GM18517 (cell line): ENCODE measurements around the gene TFPT.

Source experiments
- ATAC-seq: cut with Tn5 transposase; IDR thresholded peaks from one replicate; pipeline ENCODE4 v1.9.1; 2021; ENCODE audit warnings: mild to moderate bottlenecking, moderate library complexity; ENCODE audit not compliant: unreplicated experiment

Gene TFPT

DNA sequence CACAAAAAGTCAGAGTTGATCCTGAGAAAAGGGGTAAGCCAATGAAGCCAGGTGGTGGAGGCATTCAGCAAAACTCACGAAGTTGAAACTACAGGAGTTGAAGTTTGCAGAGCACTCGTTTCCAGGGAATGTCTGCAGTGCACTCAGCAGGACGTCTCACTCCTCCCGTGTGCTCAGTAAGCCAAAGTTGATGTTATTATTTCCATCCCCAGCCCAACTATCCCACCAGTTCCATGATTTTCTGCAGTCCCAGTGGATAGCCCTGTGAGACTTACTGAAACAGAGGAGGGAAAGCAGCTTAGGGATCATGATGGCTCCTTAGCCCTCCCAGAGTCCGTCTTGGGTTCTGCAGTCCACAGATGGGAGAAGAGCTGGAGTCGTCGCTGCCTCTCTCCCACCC, 34.4 kb downstream of the TFPT start, which contains the start of gene TARM1:
TARM1 (minus strand) TSS at position 334 of the 400 bp plus-strand sequence; CDS start at position 309, 25 bp downstream.
- ATAC-seq = no peak

DNA sequence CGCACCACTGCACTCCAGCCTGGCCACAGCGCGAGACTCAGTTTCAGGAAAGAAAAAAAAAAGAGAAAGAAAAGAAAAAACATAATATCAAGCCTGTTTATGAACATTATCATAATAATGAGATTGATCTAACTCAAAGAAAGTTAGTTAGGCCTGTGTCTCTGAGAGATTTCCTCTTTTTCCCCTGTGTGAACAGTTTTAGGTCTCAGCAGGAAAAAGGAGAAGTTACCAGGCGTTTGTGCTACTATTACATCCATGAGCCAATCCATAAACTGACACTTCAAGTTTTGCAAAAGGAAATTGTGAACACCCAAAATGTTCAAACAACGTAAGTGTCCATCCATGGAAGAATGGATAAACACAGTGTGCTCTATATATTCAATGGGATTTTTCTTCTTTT, 38.1 kb downstream of the TFPT start:
- no peak for ATAC-seq

DNA sequence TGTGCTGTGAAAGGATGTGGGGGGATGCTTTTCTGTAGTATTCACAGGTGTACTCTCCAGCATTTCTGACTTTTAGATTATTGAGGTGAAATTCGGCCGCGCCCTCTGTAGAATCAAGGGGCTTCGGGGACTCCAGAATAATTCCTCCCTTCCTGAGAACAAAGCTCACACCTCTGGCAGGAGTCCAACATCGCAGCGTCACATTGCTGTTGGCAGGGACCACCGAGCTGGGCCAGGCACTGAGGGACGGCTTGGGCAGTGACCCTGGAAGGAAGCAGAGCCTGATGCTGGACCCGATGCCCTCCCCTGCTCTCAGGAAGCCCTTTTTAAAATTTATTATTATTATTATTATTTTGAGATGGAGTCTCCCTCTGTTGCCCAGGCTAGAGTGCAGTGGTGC, 40.6 kb downstream of the TFPT start:
- ATAC-seq = no peak

DNA sequence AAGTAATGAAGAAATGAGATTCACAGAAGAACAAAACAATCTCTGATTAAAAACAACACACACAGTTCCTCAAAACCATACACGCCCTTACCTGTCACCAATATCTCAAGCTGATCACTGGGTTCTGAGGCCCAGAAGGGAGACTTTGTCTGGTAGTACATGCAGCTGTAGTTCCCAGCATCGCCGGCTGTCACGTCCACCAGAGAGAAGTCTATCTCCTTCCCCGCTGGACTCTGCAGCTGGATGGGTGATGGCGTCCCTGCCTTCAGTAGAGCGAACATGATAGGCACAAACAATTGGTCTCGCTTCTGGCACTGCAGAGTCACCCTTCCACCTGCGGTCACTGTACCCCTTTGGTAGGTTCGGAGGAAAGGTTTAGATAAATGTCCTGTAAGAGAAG, 41.6 kb downstream of the TFPT start:
- ATAC-seq = no peak

DNA sequence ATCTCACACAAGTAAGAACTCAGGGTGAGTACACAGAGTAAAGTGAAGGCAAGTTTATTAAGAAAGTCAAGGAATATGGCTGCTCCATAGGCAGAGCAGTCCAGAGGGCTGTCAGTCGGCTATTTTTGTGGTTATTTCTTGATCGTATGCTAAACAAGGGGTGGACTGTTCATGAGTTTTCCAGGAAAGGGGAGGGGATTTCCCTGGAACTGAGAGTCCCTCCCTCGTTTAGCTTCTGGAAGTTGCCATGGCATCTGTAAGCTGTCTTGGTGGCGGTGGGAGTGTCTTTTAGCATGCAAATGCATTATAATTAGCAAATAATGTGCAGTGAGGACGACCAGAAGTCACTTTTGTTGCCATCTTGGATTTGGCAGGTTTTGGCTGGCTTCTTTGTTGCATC, 46.0 kb downstream of the TFPT start:
- no peak for ATAC-seq

DNA sequence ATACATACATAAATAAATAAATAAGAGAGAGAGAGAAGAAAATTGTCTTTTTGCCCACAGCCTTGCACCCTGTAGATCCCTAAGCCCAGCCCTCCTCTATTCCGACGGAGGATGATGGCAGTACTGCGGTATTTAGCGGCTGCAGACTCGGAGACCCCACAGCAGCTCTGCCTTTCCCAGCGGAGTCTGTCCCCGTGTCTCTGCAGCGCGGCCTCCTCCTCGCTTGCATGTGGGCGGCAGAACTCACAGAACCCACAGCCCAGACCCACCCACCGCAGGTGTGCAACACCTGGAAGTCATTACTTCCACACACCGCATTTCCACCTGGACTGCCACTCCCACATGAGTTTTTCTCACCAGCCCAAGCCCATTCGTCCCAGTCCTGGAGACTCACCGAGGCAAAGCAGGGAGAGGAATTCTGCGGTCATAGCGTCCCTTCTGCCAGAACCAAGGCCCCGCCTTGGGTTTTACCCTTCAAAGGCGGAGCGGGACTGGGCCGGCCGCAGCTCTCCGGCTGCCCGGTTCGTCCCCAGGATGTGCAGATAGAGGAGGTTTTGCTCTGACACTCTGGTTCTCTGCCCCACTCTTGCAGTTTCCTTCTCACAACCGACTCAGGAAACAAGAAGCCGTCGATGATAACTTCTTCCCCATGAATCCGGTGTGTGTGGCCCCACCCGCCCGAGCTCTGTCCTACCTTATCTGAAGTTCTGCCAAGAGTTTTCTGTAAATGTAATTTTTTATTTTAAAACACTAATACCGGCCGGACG, 51.9 kb downstream of the TFPT start, which contains the start of gene VSTM1:
VSTM1 (minus strand) TSS at position 548 of the 767 bp plus-strand sequence; CDS start at position 428, 120 bp downstream.
- no peak for ATAC-seq

DNA sequence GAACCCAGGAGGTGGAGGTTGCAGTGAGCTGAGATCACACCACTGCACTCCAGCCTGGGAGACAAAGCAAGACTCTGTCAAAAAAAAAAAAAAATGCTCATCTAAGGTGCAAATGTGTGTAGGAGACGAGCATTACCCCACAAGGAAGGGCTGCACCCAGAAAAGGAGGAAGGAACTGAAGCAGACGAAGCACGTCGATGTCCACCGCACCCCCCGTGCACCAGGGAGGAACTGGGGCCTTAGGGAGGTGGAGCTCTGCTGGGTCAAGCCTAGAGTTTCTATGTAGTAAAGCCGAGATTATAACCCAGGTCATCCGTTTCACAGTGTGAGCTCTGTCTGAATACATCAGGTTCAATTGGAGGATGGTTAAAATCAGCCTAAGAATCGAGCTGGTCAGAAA, 52.8 kb downstream of the TFPT start:
- ATAC-seq = no peak
